ENCODE results near the gene CEP170B. TPM values are rescaled to one million over a fixed set of nuclear protein-coding genes. Genes with fewer than 3 reads are reported as not detected.

Gene CEP170B
- total RNA-seq, 1 donor from 2014 or later, result 55.4 TPM

DNA sequence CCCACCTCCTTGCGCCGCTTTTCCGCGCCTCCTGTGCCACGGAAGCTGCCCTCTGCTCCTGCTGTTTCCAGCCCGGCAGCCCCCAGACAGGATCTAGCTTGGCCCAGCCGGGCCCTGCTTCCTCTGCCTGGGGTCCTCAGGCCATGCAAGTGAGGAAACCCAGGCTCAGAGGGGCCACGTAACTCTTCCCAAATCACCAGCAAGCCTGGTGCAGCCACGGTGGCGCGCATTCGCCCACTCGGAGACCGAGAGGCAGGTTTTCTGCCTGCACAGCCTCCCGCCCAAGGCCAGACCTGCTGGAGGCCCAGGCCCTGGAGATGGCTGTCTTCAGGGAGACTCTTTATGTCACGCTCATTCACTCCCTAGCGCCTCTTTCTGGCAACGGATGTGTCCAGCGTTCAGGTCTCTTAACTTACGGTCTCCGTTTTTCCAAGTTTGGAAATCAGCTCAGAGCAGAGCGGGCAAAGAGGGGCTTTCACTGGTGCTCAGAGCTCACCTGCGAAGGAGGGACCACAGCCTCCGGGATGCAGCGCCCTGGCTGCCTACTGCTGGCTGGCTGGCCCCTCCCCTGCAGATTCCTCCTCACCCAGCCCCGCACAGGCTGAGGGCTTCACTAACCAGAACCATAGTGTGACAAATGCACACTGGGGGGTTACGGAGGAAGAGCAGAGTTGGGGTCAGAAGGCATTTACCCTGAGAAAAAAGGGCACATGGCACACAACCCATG lies 20.6 kb upstream of the CEP170B start:
- no peak overlapping the region for H3K4me3 ChIP-seq (ENCODE audit: insufficient read depth, low read depth, low read length)
- Mint-ChIP-seq H3K9me3 (ENCODE audit: unreplicated experiment) (peaks cover 5% of the 10 kb centered on the region), H3K36me3 (ENCODE audit: low read depth, unreplicated experiment) (peaks cover 4% of the 10 kb centered on the region), H3K4me1 (ENCODE audit: low read depth, unreplicated experiment) (peaks cover 3% of the 10 kb centered on the region), H3K4me3 (ENCODE audit: unreplicated experiment) (peak overlapping the region; percentile 73), H3K27ac (ENCODE audit: unreplicated experiment) (no peak overlapping the region), H3K27me3 (ENCODE audit: low read depth, unreplicated experiment) (peaks cover 36% of the 10 kb centered on the region)
- FAIRE-seq (no peak), DNase-seq (ENCODE audit: low read depth) (no peak)
- no peaks in the 10 kb centered on the region for H3K4me1 ChIP-seq (ENCODE audit: insufficient read depth, low read length)
- no peak overlapping the region for H3K27ac ChIP-seq (ENCODE audit: low read depth, low read length)
- H3K79me2 ChIP-seq (ENCODE audit: insufficient read depth, low read length), result no peaks in the 10 kb centered on the region
- H3K9ac ChIP-seq (ENCODE audit: low read length), result no peak overlapping the region
- H2AFZ ChIP-seq (ENCODE audit: low read depth, low read length), result no peak overlapping the region
- H3K36me3 ChIP-seq (ENCODE audit: insufficient read depth, low read length), result no peaks in the 10 kb centered on the region
- peaks cover 40% of the 10 kb centered on the region for H3K27me3 ChIP-seq (ENCODE audit: insufficient read depth, low read length)
- H3K9me3 ChIP-seq (ENCODE audit: insufficient read depth, low read depth, low read length), result no peaks in the 10 kb centered on the region
- no peaks in the 10 kb centered on the region for H4K20me1 ChIP-seq (ENCODE audit: insufficient read depth, low read length)
- TF ChIP-seq, protein P1, sequence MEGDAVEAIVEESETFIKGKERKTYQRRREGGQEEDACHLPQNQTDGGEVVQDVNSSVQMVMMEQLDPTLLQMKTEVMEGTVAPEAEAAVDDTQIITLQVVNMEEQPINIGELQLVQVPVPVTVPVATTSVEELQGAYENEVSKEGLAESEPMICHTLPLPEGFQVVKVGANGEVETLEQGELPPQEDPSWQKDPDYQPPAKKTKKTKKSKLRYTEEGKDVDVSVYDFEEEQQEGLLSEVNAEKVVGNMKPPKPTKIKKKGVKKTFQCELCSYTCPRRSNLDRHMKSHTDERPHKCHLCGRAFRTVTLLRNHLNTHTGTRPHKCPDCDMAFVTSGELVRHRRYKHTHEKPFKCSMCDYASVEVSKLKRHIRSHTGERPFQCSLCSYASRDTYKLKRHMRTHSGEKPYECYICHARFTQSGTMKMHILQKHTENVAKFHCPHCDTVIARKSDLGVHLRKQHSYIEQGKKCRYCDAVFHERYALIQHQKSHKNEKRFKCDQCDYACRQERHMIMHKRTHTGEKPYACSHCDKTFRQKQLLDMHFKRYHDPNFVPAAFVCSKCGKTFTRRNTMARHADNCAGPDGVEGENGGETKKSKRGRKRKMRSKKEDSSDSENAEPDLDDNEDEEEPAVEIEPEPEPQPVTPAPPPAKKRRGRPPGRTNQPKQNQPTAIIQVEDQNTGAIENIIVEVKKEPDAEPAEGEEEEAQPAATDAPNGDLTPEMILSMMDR (IDR thresholded peaks at IDR 0.05; ENCODE audit: insufficient read depth, low read depth, low read length), result no peak
- TF ChIP-seq EZH2 (IDR thresholded peaks at IDR 0.05; ENCODE audit: insufficient read depth, low read length), result peak; percentile 49
- H3K4me2 ChIP-seq (ENCODE audit: low read length), result peak overlapping the region; percentile 54

DNA sequence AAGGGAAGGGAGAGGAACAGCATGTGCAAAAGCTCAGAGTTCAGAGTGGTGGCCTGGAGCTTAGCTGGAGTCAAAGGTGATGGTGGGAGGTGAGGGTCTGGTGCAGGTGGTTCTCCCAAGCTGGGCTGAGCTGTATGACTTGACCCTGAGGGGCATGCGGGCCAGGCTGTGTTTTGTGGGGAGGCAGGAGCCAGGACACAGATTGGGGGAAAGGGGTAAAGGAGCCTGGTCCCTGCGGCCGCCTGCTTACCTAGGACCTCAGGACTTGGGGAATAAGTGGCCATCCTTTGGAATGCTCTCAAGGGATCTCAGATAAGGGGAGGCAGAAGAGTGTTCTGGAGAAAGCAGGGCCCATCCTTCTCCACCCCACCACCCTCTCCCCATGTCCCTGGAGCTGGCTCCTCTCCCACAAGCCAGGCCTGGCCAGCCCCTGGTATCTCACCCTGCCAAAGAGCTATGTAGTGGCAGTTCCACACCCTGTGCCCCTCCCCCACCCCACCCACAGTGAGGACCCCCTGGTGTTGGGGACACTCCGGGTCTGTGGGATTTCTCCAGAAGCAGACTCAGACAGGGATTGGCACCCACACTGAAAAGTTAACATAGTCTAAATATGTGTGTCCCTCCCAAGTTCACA lies 19.9 kb upstream of the CEP170B start:
- FAIRE-seq (no peak), DNase-seq (ENCODE audit: low read depth) (no peak)
- peaks cover 3% of the 10 kb centered on the region for H3K4me1 Mint-ChIP-seq (ENCODE audit: low read depth, unreplicated experiment)
- H3K27me3 Mint-ChIP-seq (ENCODE audit: low read depth, unreplicated experiment), result peaks cover 33% of the 10 kb centered on the region
- TF ChIP-seq, protein P1 (IDR thresholded peaks at IDR 0.05; ENCODE audit: insufficient read depth, low read depth, low read length), result no peak
- no peak for TF ChIP-seq EZH2 (IDR thresholded peaks at IDR 0.05; ENCODE audit: insufficient read depth, low read length)
- Histone ChIP-seq H3K4me3 (ENCODE audit: insufficient read depth, low read depth, low read length) (no peak overlapping the region), H3K9ac (ENCODE audit: low read length) (no peak overlapping the region), H3K27me3 (ENCODE audit: insufficient read depth, low read length) (peaks cover 40% of the 10 kb centered on the region), H2AFZ (ENCODE audit: low read depth, low read length) (no peak overlapping the region), H3K9me3 (ENCODE audit: insufficient read depth, low read depth, low read length) (no peaks in the 10 kb centered on the region), H4K20me1 (ENCODE audit: insufficient read depth, low read length) (no peaks in the 10 kb centered on the region), H3K4me2 (ENCODE audit: low read length) (no peak overlapping the region), H3K36me3 (ENCODE audit: insufficient read depth, low read length) (no peaks in the 10 kb centered on the region), H3K79me2 (ENCODE audit: insufficient read depth, low read length) (no peaks in the 10 kb centered on the region), H3K4me1 (ENCODE audit: insufficient read depth, low read length) (no peaks in the 10 kb centered on the region), H3K27ac (ENCODE audit: low read depth, low read length) (no peak overlapping the region)
- peaks cover 4% of the 10 kb centered on the region for H3K36me3 Mint-ChIP-seq (ENCODE audit: low read depth, unreplicated experiment)
- no peak overlapping the region for H3K27ac Mint-ChIP-seq (ENCODE audit: unreplicated experiment)
- H3K9me3 Mint-ChIP-seq (ENCODE audit: unreplicated experiment), result peaks cover 5% of the 10 kb centered on the region
- no peak overlapping the region for H3K4me3 Mint-ChIP-seq (ENCODE audit: unreplicated experiment)

All from astrocyte (in vitro differentiated cells and primary cell).